HT1080 (cell line): ENCODE results near the gene PDXDC1. TPM values are rescaled to one million over a fixed set of nuclear protein-coding genes. Genes with fewer than 3 reads are reported as not detected.
A peak's percentile ranks its signal among the peaks of the same experiment; 100 is the strongest.
"Not testable (repeated sequence)": the region's sequence is repeated elsewhere in the genome, so short reads cannot be mapped to it uniquely, and the experiment has no call there.

Source experiments
- DNase-seq: peaks from one replicate; pipeline ENCODE4 v3.0.0-alpha.2; 2015; ENCODE audit warnings: low read depth
- total RNA-seq: library from RNA; depleted of rRNA; stranded (reverse); fragments of >200 nt; shearing (Covaris generic); gene quantifications from 2 replicates; pipeline ENCODE4 v1.2.3, GENCODE V29; 2014

The PDXDC1 gene
- total RNA-seq, 1 experiment from 2014 or later: 42.1 TPM

GRCh38 chr16:15008647-15009046 lies 33.8 kb downstream of the PDXDC1 start:
- DNase-seq: not testable (repeated sequence)

- DNase-seq: not testable (repeated sequence)
These were observed 38.1 kb downstream of the PDXDC1 start for GRCh38 chr16:15012941-15013340.

- DNase-seq: not testable (repeated sequence)
These were observed 40.8 kb downstream of the PDXDC1 start for GRCh38 chr16:15015671-15016070.

- not testable (repeated sequence) for DNase-seq
These were observed 41.5 kb downstream of the PDXDC1 start for GRCh38 chr16:15016354-15016753.

GRCh38 chr16:15016951-15017580 lies 42.2 kb downstream of the PDXDC1 start:
- DNase-seq: peak; percentile 65

- peak; percentile 24 for DNase-seq
These were observed 46.6 kb downstream of the PDXDC1 start for GRCh38 chr16:15021429-15021828.

GRCh38 chr16:15022194-15022593 lies 47.4 kb downstream of the PDXDC1 start:
- peak; percentile 39 for DNase-seq

- not testable (repeated sequence) for DNase-seq
These were observed 48.7 kb downstream of the PDXDC1 start for GRCh38 chr16:15023381-15024077.

- DNase-seq: not testable (repeated sequence)
These were observed 50.0 kb downstream of the PDXDC1 start for GRCh38 chr16:15024858-15025199.

GRCh38 chr16:15025234-15025951 lies 50.6 kb downstream of the PDXDC1 start:
- peak; percentile 85 for DNase-seq

GRCh38 chr16:15027051-15027450 lies 52.2 kb downstream of the PDXDC1 start:
- not testable (repeated sequence) for DNase-seq

GRCh38 chr16:15027503-15028344 lies 52.9 kb downstream of the PDXDC1 start:
- DNase-seq: not testable (repeated sequence)

GRCh38 chr16:15028345-15028715 lies 53.5 kb downstream of the PDXDC1 start:
- DNase-seq: not testable (repeated sequence)

- not testable (repeated sequence) for DNase-seq
These were observed 54.2 kb downstream of the PDXDC1 start for GRCh38 chr16:15028801-15029698.

GRCh38 chr16:15029749-15030148 lies 54.9 kb downstream of the PDXDC1 start:
- not testable (repeated sequence) for DNase-seq

- no peak for DNase-seq
These were observed 56.4 kb downstream of the PDXDC1 start for GRCh38 chr16:15031179-15031578.

- DNase-seq: no peak
These were observed 56.8 kb downstream of the PDXDC1 start for GRCh38 chr16:15031586-15031985.

- no peak for DNase-seq
These were observed 57.9 kb downstream of the PDXDC1 start for GRCh38 chr16:15032547-15033308.

GRCh38 chr16:15033309-15033707 lies 58.5 kb downstream of the PDXDC1 start:
- DNase-seq: no peak
